GM21619 (cell line): ENCODE results near the gene NTRK2.

Experiments
- ATAC-seq: cut with Tn5 transposase; IDR thresholded peaks from one replicate; pipeline ENCODE4 v1.9.1; 2021; ENCODE audit not compliant: unreplicated experiment

NTRK2 gene

DNA sequence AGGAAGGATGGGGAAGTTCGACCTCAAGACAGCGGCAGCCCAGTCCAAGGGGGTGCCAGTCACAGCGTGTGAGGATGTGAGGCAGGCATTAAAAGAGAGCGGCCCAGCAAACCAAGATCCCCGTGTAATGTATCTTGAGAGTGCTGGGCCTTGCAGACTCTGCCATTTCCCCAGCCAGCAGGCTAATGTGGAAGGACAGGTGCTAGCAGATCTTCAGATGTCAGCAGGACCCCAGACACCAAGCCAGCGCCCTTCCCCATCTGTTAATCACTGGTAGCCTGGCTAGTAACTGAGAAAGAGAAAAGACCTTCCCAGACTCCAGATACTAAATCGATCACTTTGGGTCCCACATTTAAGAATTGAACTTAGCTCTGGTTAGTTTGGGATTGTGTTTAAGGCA is 62.2 kb downstream of the NTRK2 start:
- ATAC-seq, result no peak

DNA sequence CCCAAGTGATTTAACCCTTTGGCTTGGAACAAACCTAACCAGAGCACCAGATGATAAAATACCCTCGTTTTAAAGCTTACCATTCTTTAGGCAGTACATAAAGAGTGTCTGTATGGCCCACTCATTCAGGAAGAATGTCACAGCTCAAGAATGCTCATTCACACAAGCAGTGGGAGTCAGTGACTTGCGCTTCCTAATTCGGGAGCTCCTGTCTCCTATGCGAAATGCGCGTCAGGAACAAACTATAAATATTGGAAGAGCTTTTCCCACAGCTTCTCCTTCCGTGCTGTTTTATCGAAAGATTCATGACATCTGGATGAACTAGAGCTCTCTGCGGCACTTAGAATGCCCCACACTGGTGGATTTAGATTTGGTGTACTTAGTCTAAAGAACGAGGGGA is 66.6 kb downstream of the NTRK2 start:
- ATAC-seq, result no peak

DNA sequence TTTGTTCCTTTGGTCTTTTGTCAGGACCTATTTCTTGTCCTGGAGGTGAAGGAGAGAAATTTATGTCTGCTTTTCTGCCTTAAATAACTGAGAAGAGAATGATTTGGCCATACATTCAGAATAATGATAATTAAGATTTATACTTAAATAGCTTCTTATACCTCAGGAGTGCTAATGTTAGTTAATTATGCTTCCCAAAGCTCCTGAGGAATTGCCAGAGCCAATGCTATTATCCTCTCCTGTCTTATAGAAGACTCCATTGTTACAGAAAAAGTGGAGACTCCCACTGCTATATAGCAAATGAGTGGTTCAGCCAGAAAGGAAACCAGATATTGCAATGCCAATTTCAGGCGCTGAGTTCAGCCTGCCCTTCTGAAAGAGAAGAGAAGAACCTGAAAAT is 67.0 kb downstream of the NTRK2 start:
- ATAC-seq, result no peak

DNA sequence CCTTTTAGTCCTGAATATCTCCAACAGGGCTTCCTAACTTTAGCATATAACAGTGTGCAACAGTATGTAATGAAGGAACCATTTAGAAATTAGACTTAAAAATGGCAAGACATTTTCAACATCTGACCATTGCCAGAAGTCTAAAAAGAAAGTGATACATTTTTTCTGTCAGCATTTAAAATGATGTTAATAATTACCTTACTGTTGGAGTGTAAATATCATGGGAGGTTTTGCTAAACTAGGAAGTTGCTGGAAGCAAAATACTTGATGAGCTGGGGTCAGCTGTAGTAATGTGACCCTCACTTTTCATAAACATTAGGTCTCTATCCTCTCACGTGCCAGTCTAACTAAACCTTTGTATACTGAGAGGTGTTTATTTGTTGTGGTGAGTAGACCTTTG is 68.8 kb downstream of the NTRK2 start:
- no peak for ATAC-seq

DNA sequence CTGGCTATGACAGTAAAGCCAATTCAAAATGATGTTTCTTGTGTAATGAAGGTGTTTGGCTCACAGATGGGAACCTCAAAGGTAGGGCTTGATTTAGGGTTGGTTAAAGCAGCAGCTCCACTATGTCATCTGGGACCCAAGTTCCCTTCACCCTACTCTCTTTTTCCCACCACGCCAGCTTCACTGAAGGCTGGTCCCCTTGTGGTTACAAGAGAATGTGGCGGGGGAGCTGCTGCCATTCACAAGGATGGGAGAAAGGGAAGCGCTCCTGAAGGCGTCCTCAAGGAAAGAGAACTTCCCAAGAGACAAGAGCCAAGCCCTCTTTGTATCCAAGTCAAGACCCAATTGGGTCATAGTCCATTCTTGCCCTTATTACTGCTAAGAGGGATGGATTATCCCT is 72.7 kb downstream of the NTRK2 start:
- no peak for ATAC-seq

DNA sequence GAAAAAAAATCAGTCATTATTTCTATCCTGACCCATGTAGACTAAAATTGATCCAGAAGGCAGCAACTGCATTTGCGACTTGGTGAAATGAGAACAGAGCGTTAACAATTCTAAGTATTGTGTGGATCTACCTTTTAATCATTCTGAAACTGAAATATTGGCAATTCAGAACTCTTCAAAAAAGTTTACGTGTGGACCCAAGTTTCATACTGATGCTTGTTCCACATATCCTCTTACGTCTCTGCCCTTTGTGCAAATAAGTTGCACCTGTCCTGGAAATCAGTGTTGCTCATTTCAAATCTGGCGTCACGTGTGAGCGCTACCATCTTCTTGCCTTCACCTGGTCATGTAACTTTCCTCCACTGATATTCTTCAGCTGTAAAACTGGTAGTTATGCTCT is 74.7 kb downstream of the NTRK2 start:
- ATAC-seq, result no peak

DNA sequence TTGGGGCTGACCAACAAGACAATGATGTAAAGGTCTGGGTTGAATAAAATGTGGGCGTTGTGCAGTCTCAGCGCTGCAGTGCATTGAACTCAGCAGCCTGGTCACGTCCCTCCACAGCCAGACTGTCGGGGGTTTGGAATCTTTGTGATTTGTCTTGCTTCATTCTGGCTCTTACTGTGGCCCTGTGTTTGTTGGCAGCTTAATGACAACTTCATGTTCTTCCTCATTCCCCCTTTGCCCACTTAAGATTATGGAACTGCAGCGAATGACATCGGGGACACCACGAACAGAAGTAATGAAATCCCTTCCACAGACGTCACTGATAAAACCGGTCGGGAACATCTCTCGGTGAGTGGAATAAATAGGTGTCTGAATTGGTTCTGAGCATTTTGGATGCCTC is 75.2 kb downstream of the NTRK2 start:
- ATAC-seq, result no peak

DNA sequence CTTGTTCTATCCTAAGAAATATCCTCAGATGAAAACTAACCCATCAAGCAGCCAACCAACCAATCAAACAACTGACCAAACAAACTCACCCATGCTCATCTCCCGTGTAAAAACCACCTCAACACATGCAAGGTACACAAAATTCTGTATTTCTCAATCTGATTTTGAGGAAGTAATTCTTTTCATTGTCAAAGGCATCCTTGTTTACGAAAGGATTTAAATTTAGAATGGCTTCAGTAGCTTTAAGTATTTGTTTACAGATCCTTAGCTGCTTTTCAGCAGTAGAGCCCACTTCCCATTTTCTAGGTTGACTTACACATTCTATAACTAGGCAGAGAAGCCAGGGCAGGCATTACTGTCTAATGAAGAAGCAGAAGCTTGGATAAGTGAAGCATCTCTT is 78.6 kb downstream of the NTRK2 start:
- no peak for ATAC-seq

DNA sequence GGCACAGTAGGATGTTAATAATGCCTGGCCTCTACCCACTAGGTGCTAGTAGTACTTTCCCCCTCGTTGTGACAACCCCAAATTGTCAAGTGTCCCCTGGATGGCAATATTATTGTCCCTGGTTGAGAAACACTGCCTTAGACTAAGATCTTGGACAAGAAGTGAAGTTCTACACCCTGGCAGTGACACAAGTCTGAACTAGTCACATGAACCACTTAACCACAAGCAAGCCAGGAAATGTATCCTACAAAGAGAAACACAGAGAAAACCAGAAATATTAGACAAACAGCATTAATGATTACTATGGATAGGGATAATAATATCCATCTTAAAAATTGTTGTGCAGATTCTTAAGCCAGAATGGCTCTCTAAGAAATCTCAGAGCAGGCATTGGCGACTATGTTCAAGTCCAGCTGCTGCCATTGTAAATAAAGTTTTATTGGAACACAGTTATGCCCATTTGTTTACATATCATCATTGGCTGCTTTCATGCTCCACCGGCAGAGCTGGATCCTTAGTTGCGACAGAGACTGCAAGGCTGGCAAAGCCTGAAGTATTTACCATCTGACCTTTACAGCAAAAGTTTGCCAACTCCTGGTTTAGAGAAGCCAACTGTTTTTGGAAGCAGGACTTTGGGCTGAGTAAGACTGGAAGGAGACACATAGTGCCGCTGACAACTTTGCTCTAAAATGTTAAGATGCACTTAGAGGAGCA is 80.8 kb downstream of the NTRK2 start:
- no peak for ATAC-seq

DNA sequence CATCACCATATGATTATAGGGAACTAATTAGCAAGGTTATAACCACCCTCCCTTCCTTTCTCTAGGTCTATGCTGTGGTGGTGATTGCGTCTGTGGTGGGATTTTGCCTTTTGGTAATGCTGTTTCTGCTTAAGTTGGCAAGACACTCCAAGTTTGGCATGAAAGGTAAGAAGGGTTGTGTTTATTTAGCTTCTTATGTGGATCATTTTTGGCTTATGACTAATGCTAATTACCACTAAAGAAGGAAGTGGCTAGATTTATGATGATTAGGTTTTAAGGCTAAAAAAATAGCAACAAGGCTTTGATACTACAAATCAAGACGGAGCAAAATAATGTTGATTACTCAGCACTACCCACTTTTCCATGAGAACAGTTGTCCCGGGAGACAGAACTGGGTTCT is 82.4 kb downstream of the NTRK2 start:
- ATAC-seq, result no peak

DNA sequence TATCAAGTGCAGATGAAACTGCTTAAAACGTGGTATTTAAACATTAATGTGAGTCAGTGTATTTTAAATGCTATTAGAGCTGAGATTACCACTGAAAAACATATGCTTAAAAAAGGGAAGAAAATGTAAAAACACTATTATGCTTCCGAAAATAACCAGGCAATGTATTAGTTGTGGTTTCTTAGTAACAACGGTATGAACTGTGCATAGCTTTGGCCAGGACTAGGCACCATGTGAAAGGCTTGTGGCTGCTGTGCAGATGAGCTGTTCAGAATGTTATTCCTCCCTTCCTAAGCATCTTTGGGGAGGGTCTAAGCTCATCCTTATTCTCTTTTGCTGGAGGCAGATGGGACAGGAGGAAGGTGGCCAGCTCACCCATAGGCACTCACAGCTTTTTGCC is 84.9 kb downstream of the NTRK2 start:
- no peak for ATAC-seq

DNA sequence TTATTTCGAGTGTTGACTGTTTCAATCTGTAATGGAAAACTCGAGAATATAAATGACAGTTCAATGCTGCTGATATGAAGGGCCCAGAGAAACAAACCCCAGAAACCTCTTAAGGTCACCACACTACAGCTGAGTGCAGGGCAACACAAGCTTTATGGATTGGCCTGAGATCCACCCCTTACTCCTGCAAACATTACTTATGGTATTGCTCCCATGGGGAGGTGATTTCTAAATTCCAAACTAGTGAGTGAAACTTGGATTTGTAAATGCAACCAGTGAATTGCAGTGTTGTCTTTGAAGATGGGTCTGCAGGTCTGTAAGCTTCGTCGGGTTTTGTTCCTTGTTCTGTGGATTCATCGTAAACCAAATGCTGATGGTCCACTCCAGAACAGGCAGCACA is 85.4 kb downstream of the NTRK2 start:
- ATAC-seq, result no peak

DNA sequence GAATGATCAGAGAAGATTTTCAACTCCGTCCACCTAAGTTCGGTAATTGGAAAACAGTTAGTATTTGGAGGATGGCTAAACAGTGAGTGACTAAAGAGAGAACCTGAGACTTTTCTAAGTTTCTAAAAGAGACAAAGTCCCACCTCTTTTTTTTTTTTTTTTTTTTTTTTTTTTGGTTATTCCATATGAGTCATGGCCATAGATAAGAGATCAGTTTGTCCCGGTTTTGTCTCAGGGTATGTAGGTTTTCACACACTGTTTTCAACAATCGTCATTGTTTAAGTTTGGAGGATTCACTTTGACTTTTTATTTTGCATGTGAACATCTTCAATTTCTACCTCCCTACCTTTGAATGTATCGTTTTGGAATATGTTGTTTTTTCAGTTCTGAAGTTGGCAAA is 85.9 kb downstream of the NTRK2 start:
- no peak for ATAC-seq

DNA sequence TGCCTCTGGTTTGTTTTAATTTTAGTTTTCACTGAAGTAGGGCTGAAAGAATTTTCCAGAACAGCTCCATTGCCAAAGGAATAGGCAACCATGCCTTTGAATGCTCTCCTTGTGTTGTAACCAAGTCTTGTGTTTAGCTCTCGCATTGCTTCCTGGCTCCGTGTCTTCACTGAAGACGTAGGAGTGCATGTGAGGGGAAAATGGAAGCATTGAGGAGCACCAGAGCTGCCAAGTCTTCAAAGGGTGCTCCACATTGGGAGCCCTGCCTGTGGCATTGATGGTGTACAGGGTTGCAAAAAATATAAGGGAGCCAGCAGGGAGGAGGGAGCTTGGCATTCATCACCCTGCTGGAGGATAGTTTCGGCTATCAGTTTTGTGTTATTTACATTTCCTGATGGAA is 86.6 kb downstream of the NTRK2 start:
- ATAC-seq, result no peak

DNA sequence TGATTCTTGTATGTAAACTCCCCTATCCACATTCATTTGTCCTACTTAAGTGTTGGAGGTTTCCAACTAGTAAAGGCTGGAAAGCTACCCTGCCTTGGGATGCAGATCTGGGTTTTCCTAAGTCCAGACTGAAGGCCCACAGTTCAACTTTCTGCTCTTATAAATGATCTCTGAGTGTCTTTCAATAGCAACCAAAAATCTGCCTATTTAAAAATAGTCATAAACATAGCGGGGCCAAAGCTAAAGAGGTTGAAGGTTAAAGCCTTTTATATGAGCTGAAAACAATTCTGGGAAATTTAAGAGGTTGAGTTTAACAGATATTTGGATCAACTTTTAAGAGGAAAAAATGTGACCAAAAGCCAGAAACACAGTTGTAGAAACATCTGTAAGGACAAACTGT is 87.2 kb downstream of the NTRK2 start:
- ATAC-seq, result no peak

DNA sequence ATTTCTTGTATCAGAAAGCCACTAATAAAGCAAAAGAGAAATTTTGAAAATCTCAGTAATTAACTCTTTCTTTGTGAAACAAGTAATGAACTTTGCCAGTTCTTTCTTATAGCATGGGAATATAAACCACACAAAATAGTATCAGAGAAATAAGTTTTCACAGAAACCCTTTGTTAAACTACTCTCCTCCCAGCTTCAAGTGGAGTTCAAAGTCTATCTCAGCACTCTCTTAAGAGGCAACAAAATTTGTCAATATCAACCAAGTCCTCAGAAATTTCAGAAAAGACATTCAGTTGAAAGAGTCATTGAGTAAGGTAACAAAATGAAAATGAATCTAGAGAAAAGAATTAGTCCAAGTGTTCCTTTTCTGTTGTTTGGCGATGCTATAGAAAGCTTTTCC is 89.3 kb downstream of the NTRK2 start:
- peak; percentile 8 for ATAC-seq

DNA sequence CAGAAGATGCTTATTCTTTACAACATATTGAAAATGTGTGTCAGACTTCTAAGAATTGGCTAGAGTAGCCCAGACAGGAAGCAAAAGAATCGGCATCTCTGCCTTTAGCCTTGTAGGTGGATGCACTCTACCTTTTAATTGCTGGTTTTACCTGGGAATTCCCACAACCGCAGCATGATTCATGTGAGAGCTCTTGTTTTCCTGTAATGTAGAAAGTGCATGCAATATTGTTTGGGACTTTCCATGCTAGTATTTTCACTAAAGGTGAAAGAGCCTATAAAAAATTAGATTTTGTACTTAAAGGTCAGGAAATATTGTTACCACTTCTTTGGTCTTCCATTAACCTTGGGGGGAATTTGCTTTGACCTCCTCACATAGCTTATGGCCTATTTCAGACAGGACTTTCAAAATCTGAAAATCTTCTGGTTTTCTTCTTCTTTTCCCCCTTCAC is 89.8 kb downstream of the NTRK2 start:
- peak; percentile 71 for ATAC-seq

DNA sequence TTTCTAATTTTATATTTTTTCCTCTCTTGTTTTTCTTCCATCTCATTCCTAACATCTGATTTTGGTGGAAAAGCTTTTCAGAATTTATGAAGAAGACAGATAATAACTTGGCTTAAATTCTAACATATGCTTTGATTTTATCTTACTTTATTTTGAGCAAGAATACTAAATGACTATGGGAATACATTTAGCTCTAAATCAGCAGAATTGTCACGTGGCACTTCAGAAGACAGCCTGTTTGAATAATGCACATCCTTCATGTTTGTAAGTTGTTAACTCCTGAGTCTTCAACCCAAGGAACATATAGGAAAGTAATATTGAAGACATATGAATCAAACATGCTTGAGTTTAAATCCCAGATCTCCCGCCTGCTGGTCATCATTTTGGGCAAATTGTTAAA is 90.3 kb downstream of the NTRK2 start:
- ATAC-seq, result no peak

DNA sequence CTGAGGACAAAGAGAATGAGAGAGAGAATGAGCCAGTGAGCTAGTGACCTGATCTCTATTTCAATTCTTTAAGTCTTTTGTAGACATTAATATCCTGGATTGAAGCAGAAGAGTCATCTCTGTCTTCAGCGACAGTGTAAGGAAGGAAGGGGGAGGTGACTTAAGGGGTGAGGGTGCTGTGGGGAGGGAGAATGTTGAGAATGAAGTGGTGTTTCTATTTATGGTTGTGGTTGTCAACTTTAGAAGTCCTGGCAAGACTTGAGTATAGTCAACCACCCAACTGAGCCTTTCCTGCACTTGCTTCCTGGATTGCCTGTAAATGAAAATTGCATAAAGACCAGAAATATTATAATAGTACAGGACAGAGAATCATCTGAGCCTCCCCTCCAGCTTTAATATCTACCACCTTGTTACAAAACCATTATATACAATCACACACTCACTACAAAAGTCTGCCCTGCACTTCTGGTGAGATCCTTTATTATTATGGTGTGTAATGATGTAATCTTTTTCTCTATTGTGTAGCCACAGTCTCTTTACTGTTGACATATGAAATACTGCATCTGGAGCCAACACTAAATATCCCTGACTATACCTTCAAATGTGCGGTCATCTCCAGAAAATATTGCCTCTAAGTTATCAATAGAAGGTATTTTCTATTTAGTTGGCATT is 91.7 kb downstream of the NTRK2 start:
- ATAC-seq, result peak; percentile 40

DNA sequence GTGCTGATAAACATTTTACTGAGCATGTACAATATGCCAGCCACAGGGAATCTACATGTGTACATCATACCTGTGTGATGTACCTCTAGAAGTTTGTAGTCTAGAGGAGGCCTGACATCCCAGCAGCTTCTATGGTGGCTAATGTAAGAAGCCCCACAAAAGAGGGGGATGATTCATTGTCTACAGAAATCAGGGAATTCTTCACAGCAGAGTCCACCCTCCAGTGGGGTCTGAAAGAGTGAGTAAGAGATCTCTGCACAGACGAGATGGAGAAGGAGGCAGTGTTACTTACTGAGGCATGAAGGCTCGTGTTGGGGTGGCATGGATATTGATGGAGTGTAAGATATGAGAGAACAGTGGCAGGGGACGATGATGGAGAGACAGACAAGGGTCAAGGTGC is 103.0 kb downstream of the NTRK2 start:
- no peak for ATAC-seq

DNA sequence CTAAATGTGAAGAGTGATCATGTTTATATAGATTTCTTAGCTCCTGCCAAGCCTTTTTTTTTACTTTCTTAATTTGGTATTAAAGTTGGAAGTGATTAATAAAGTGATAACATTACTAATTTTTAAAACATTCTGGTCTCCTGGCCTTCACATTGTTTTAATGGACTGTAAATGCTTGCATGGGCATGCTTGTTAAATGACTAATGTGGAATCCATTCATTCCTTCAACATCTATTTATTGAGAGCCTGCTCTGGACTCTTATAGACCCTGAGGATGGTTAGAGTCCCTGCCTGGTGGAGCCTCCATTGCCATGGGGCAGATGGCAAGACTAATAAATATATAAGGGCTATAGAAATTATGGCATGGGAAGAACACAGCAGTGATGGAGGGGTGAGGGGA is 103.5 kb downstream of the NTRK2 start:
- ATAC-seq, result no peak

DNA sequence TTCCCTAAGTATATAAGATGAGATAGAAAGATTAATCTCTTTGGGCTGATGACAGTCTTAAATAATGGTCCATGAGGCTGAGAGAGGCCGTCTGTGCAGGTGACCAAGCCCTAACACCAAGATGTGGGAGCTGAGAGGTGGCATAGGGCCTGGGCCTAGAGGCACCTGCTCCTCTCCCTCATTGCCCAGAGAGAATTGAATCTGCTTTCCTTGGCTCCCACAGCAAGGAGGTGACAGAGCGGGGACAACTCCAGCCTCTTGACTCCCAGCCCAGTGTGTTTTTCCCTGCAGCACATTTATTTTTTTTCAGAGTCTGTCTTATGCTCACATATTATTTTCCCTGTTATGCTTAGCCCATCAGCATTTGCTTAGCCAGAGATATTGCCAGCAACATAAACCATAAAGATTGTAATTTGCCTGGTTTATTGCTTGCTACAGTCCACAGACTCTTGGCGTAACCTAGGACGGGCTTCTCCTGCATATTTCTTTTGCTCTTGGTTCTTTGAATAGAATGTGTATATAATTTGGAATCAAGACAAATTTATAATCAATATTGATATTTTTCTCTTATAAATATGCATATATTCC is 105.6 kb downstream of the NTRK2 start:
- ATAC-seq, result no peak

DNA sequence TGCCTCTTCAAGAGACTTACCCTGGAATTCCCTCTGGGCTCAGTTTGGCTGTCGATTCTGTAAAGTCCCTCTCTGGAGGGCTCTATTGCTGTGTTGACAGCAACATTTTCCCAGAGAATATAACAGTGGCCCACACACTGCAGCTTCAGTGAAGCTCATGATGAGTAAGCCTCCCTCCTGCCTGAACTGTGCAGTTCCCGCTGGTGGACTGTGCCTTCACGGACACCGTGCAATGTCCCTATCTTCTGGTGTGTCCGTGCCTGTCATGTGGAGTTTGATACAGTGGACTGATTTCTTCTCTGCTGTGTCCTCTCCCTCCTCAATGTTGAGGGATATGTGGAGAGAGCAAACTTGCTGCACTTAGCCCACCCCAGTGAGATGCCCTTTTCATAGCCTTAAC is 109.0 kb downstream of the NTRK2 start:
- ATAC-seq, result no peak
